H1 (cell line): ENCODE data around the gene SULF2. TPM values are rescaled to one million over a fixed set of nuclear protein-coding genes. Genes with fewer than 3 reads are reported as not detected.

ENCODE experiments used
- CTCF ChIA-PET: fragments of 300-600 bp; sonication (Branson Sonifier 250); formaldehyde crosslinking; loops from one replicate; lab custom pipeline; 2021; ENCODE audit not compliant: partially characterized antibody; lab: Charles Lee
- POLR2A ChIA-PET: fragments of 300-600 bp; sonication (Branson Sonifier 250); formaldehyde crosslinking; loops from one replicate; lab custom pipeline; 2021; ENCODE audit warnings: inconsistent platforms; ENCODE audit not compliant: partially characterized antibody; lab: Charles Lee
- DNase-seq, 2 experiments: peaks; one replicate each; pipeline versions ENCODE4 v3.0.0 to v3.0.0-alpha.2; 2010 to 2022; ENCODE audit warnings: low spot score in 2 of 2, low read depth in 1 of 2, mixed read lengths in 1 of 2
- FAIRE-seq: peaks from 2 replicates; lab custom pipeline; 2011; peaks lifted over from hg19 to GRCh38; lab: Jason Lieb, UNC
- H2AFZ ChIP-seq: 2 replicates; pipeline ENCODE4 v1.8.1; 2012; ENCODE audit warnings: low read length, inconsistent platforms
- H2AK5ac ChIP-seq: 2 replicates; pipeline ENCODE4 v1.6.1; 2013; ENCODE audit warnings: low read depth, low read length
- H2BK120ac ChIP-seq: replicated peaks from 2 replicates; pipeline ENCODE3; 2013; ENCODE audit warnings: low read depth, low read length, inconsistent platforms
- H2BK12ac ChIP-seq: 2 replicates; pipeline ENCODE4 v1.6.1; 2013; ENCODE audit warnings: low read depth, low read length
- H2BK15ac ChIP-seq: 2 replicates; pipeline ENCODE4 v1.6.1; 2013; ENCODE audit warnings: low read length
- H2BK20ac ChIP-seq: 2 replicates; pipeline ENCODE4 v1.6.1; 2013; ENCODE audit warnings: low read length
- H2BK5ac ChIP-seq: 2 replicates; pipeline ENCODE4 v1.6.1; 2013; ENCODE audit warnings: low read depth, low read length
- H3K14ac ChIP-seq: 2 replicates; pipeline ENCODE4 v1.6.1; 2013; ENCODE audit warnings: inconsistent platforms; ENCODE audit not compliant: insufficient read length
- H3K18ac ChIP-seq: 2 replicates; pipeline ENCODE4 v1.6.1; 2013; ENCODE audit warnings: low read length; ENCODE audit errors: extremely low read depth
- H3K23ac ChIP-seq: 2 replicates; pipeline ENCODE4 v1.6.1; 2013; ENCODE audit warnings: inconsistent platforms; ENCODE audit not compliant: insufficient read length
- H3K23me2 ChIP-seq: 2 replicates; pipeline ENCODE4 v1.6.1; 2013; ENCODE audit warnings: low read depth, low read length
- H3K27ac ChIP-seq: 2 replicates; pipeline ENCODE4 v1.6.1; 2011; ENCODE audit warnings: low read depth, low read length, inconsistent platforms
- H3K27me3 ChIP-seq, 4 experiments: replicated peaks in 1 of 4; 1 replicate in 1 of 4; 2 replicates in 3 of 4; pipeline versions ENCODE4 v1.6.1 to v1.8.1; 2011 to 2013; ENCODE audit warnings: low read length in 3 of 4, mild to moderate bottlenecking in 3 of 4, inconsistent platforms in 2 of 4, mixed read lengths in 2 of 4, moderate library complexity in 1 of 4; ENCODE audit not compliant: control insufficient read depth in 3 of 4, insufficient read depth in 3 of 4; ENCODE audit errors: extremely low read depth in 1 of 4
- H3K36me3 ChIP-seq, 4 experiments: 2 replicates each; pipeline versions ENCODE4 v1.6.1 to v1.8.1; 2011 to 2013; ENCODE audit warnings: mild to moderate bottlenecking in 4 of 4, low read length in 3 of 4, moderate library complexity in 2 of 4, control low read depth in 1 of 4, inconsistent platforms in 1 of 4; ENCODE audit not compliant: insufficient read depth in 4 of 4, control insufficient read depth in 2 of 4
- H3K4ac ChIP-seq: replicated peaks from 2 replicates; pipeline ENCODE3; 2013; ENCODE audit warnings: low read length, low read depth, mixed read lengths, inconsistent platforms; ENCODE audit not compliant: insufficient read length
- H3K4me1 ChIP-seq, 4 experiments: replicated peaks in 1 of 4; 1 replicate in 1 of 4; 2 replicates in 3 of 4; pipeline versions ENCODE4 v1.6.1 to v1.8.1; 2011 to 2013; ENCODE audit warnings: low read length in 3 of 4, inconsistent platforms in 2 of 4, mixed read lengths in 1 of 4; ENCODE audit not compliant: insufficient read depth in 4 of 4, control insufficient read depth in 3 of 4
- H3K4me2 ChIP-seq, 2 experiments: 2 replicates each; pipeline versions ENCODE4 v1.6.1 to v1.8.1; 2011 to 2013; ENCODE audit warnings: low read depth in 2 of 2, low read length in 2 of 2, control low read depth in 1 of 2, inconsistent platforms in 1 of 2, mild to moderate bottlenecking in 1 of 2; ENCODE audit not compliant: insufficient read depth in 1 of 2
- H3K4me3 ChIP-seq, 4 experiments: fragments of 200-600, 300-600 bp in 1 of 4; sonication (generic), shearing (Covaris generic), sonication (Bioruptor Twin) in 1 of 4; 2 replicates each; pipeline versions ENCODE4 v1.5.1 to v1.8.1; 2011 to 2016; ENCODE audit warnings: low read length in 4 of 4, low read depth in 3 of 4, control low read depth in 2 of 4, inconsistent platforms in 2 of 4, mild to moderate bottlenecking in 2 of 4, mixed read lengths in 1 of 4, moderate library complexity in 1 of 4; ENCODE audit not compliant: insufficient read depth in 2 of 4; ENCODE audit errors: extremely low read depth in 1 of 4
- H3K56ac ChIP-seq: replicated peaks from 2 replicates; pipeline ENCODE3; 2013; ENCODE audit warnings: low read depth, mild to moderate bottlenecking, mixed read lengths, low read length, inconsistent platforms; ENCODE audit not compliant: insufficient read length
- H3K79me1 ChIP-seq: 2 replicates; pipeline ENCODE4 v1.6.1; 2013; ENCODE audit warnings: low read depth, low read length, control low read depth
- H3K79me2 ChIP-seq, 2 experiments: 2 replicates each; pipeline versions ENCODE4 v1.6.1 to v1.8.1; 2012 to 2013; ENCODE audit warnings: low read length in 2 of 2, mild to moderate bottlenecking in 2 of 2, inconsistent platforms in 1 of 2; ENCODE audit not compliant: insufficient read depth in 2 of 2, control insufficient read depth in 1 of 2
- H3K9ac ChIP-seq, 4 experiments: replicated peaks in 1 of 4; 1 replicate in 1 of 4; 2 replicates in 3 of 4; pipeline versions ENCODE4 v1.6.1 to v1.8.1; 2011 to 2013; ENCODE audit warnings: low read depth in 3 of 4, low read length in 3 of 4, control low read depth in 2 of 4, mild to moderate bottlenecking in 2 of 4, moderate library complexity in 2 of 4, inconsistent platforms in 1 of 4; ENCODE audit errors: extremely low read depth in 1 of 4
- H3K9me3 ChIP-seq, 2 experiments: 2 replicates each; pipeline versions ENCODE4 v1.6.1 to v1.8.1; 2012 to 2013; ENCODE audit warnings: mild to moderate bottlenecking in 2 of 2, moderate library complexity in 2 of 2, control low read depth in 1 of 2, inconsistent platforms in 1 of 2, low read depth in 1 of 2, low read length in 1 of 2, mixed read lengths in 1 of 2; ENCODE audit not compliant: insufficient read depth in 2 of 2
- H4K20me1 ChIP-seq, 2 experiments: replicated peaks in 1 of 2; 2 replicates each; pipeline versions ENCODE3 to v1.8.1; 2011 to 2013; ENCODE audit warnings: inconsistent platforms in 2 of 2, low read length in 2 of 2, mild to moderate bottlenecking in 1 of 2; ENCODE audit not compliant: insufficient read depth in 2 of 2, control insufficient read depth in 1 of 2
- H4K5ac ChIP-seq: 2 replicates; pipeline ENCODE4 v1.6.1; 2013; ENCODE audit warnings: low read length, low read depth, mixed read lengths, inconsistent platforms; ENCODE audit not compliant: insufficient read length
- H4K8ac ChIP-seq: 2 replicates; pipeline ENCODE4 v1.8.0; 2013; ENCODE audit warnings: mild to moderate bottlenecking, moderate library complexity, low read length, inconsistent platforms; ENCODE audit not compliant: insufficient read depth; ENCODE audit errors: extremely low read depth
- H4K91ac ChIP-seq: replicated peaks from 2 replicates; pipeline ENCODE3; 2013; ENCODE audit warnings: low read length, mixed read lengths, inconsistent platforms; ENCODE audit not compliant: insufficient read length
- CREB1 ChIP-seq: IDR thresholded peaks from 2 replicates; pipeline ENCODE4 v1.6.1; 2012; ENCODE audit warnings: inconsistent platforms
- EZH2 ChIP-seq: fragments of 200-600 bp; sonication (generic); IDR thresholded peaks from 2 replicates; pipeline ENCODE4 v1.7.1; 2012; ENCODE audit warnings: low read depth, mild to moderate bottlenecking, moderate library complexity, low read length, inconsistent platforms; ENCODE audit not compliant: severe bottlenecking
- GTF2F1 ChIP-seq: IDR thresholded peaks from 2 replicates; pipeline ENCODE4 v1.6.1; 2012; ENCODE audit warnings: low read depth, low read length, improper control_type of control experiment, borderline replicate concordance
- JUND ChIP-seq: IDR thresholded peaks from 2 replicates; pipeline ENCODE4 v1.6.1; 2011; ENCODE audit warnings: mild to moderate bottlenecking, improper control_type of control experiment, low read length
- MAFK ChIP-seq: IDR thresholded peaks from 2 replicates; pipeline ENCODE4 v1.6.1; 2012; ENCODE audit warnings: low read depth, mild to moderate bottlenecking, improper control_type of control experiment, low read length
- RNF2 ChIP-seq: fragments of 200-900, 300-1000 bp; sonication (generic); IDR thresholded peaks from 2 replicates; pipeline ENCODE4 v1.7.1; 2016; ENCODE audit warnings: borderline replicate concordance, low read depth, mild to moderate bottlenecking, antibody characterized with exemption, low read length; ENCODE audit not compliant: poor library complexity, severe bottlenecking; ENCODE audit errors: missing control alignments
- SP2 ChIP-seq: IDR thresholded peaks from 2 replicates; pipeline ENCODE4 v1.6.1; 2012; ENCODE audit warnings: mild to moderate bottlenecking, low read length, inconsistent platforms
- WGBS, 2 experiments: shearing (Covaris generic) in 1 of 2; methylation state at CpG; one replicate each; pipeline versions ENCODE4 v1.1.6 to v1.1.7; 2013 to 2015; ENCODE audit warnings: low lambda C conversion rate in 2 of 2, mixed read lengths in 2 of 2, inconsistent platforms in 1 of 2, low coverage in 1 of 2, missing lambda C conversion rate in 1 of 2; ENCODE audit not compliant: insufficient replicate concordance in 2 of 2, insufficient coverage in 1 of 2, insufficient read length in 1 of 2; ENCODE audit errors: extremely low coverage in 1 of 2, missing lambda C conversion rate in 1 of 2; 5-methylcytosine and 5-hydroxymethylcytosine counted together
- polyA plus RNA-seq, 7 experiments: library from polyadenylated mRNA; depleted of rRNA in 3 of 7; stranded (reverse) in 5 of 7; unstranded in 2 of 7; fragments of >200 nt in 5 of 7; fragments of 200-250 nt in 2 of 7; gene quantifications; 1 replicate in 5 of 7; 2 replicates in 1 of 7; 4 replicates in 1 of 7; pipeline versions ENCODE4 v1.2.1 to v1.2.3, GENCODE V29; 2011 to 2013; ENCODE audit warnings: missing spikeins in 2 of 7, mixed read lengths in 2 of 7
- total RNA-seq: library from RNA; stranded (reverse); fragmentation: NEBNext Ultra II Directional; extraction: Animal tissue kit (Norgen Biotek cat#: 25700); gene quantifications from 2 replicates; pipeline ENCODE4 v1.2.1, GENCODE V29; 2021
- TF ChIP-seq, protein P1 (sequence below): IDR thresholded peaks from 2 replicates; pipeline ENCODE4 v1.6.1; 2012; ENCODE audit warnings: inconsistent platforms

SULF2 gene
- total and polyA plus RNA-seq, 2 of the 8 experiments (the other 6 are each of a cell fraction or from before 2014, with no cell fraction given) = 15.7 to 28.2 TPM

GRCh38 chr20:47762699-47763268 lies 22.5 kb downstream of the SULF2 start:
- no peak overlapping the region for H3K23ac ChIP-seq
- H4K91ac ChIP-seq = no peak overlapping the region
- 0 out of 2 replicates have a peak, but pooled peaks cover 2% of the 10 kb centered on the region for H3K23me2 ChIP-seq
- no peak overlapping the region for H3K27ac ChIP-seq
- H2AFZ ChIP-seq = no peak overlapping the region
- no peak overlapping the region for H2BK15ac ChIP-seq
- no peak overlapping the region for H4K5ac ChIP-seq
- TF ChIP-seq MAFK = no peak
- no peak for TF ChIP-seq SP2
- TF ChIP-seq GTF2F1 = no peak
- TF ChIP-seq EZH2 = no peak
- TF ChIP-seq, protein P1, sequence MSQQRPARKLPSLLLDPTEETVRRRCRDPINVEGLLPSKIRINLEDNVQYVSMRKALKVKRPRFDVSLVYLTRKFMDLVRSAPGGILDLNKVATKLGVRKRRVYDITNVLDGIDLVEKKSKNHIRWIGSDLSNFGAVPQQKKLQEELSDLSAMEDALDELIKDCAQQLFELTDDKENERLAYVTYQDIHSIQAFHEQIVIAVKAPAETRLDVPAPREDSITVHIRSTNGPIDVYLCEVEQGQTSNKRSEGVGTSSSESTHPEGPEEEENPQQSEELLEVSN = no peak
- no peak for TF ChIP-seq CREB1
- TF ChIP-seq RNF2 = no peak
- no peak for TF ChIP-seq JUND
- DNase-seq (no peak), FAIRE-seq (no peak)
- H3K79me1 ChIP-seq = no peaks in the 10 kb centered on the region
- 90% methylated on average over 13 of the region's 13 CpGs; no CpG with 5 or more reads in 1 of the 2 experiments for WGBS, 2 experiments
- no peak overlapping the region for H3K56ac ChIP-seq
- H3K4ac ChIP-seq = no peak overlapping the region
- H3K79me2 ChIP-seq = no peaks in the 10 kb centered on the region
- no peaks in the 10 kb centered on the region for H3K36me3 ChIP-seq
- H2AK5ac ChIP-seq = no peak overlapping the region
- H3K4me2 ChIP-seq = no peak overlapping the region
- H3K9ac ChIP-seq = no peak overlapping the region
- POLR2A ChIA-PET = interaction anchor here (0.6 kb wide), 1 partner anchor 153 kb away, joined by 5 read pairs; no protein-coding TSS in a partner anchor
- no peaks in the 10 kb centered on the region; a peak in 1 of 7 replicates for H3K27me3 ChIP-seq
- H2BK20ac ChIP-seq = no peak overlapping the region
- H4K8ac ChIP-seq = no peak overlapping the region
- H3K18ac ChIP-seq = no peak overlapping the region
- H3K14ac ChIP-seq = no peak overlapping the region
- no peak overlapping the region for H2BK5ac ChIP-seq
- H4K20me1 ChIP-seq = no peaks in the 10 kb centered on the region
- CTCF ChIA-PET = interaction anchor here (0.7 to 1.2 kb wide), 2 partner anchors 14 to 23 kb away, joined by 3 to 4 read pairs; no protein-coding TSS in a partner anchor
- H3K4me1 ChIP-seq = peaks cover 2 to 16% (median 6%) of the 10 kb centered on the region in 4 experiments
- no peak overlapping the region for H2BK12ac ChIP-seq
- no peak overlapping the region for H2BK120ac ChIP-seq
- no peak overlapping the region for H3K4me3 ChIP-seq
- H3K9me3 ChIP-seq = no peaks in the 10 kb centered on the region
